CD4-positive, alpha-beta T cell treated with Interleukin-15 for 1 hour (primary cell): ENCODE measurements around the gene NF2.

Source experiments
- DNase-seq: peaks from one replicate; pipeline ENCODE4 v3.0.0-alpha.2; 2020

Gene NF2

DNA sequence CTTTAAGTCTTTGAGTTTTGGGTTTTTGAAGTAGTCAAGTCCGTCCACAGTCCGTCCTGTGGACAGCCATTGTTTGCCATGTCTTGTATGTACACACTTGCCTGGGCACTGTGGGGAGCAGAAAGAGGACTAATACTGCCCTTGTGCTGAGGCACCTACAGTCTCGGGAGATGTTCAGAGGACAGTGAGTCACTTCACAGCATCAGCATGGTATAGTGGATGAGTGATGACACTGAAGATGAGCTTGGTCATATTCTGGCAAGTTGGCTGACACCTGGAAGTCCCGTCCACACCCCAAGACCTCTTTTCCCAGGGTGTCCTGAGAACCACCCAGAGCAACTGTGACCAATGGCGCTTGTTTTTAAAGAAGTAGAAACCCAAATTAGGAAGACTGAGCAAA is 29.2 kb downstream of the NF2 start:
- DNase-seq, result no peak

DNA sequence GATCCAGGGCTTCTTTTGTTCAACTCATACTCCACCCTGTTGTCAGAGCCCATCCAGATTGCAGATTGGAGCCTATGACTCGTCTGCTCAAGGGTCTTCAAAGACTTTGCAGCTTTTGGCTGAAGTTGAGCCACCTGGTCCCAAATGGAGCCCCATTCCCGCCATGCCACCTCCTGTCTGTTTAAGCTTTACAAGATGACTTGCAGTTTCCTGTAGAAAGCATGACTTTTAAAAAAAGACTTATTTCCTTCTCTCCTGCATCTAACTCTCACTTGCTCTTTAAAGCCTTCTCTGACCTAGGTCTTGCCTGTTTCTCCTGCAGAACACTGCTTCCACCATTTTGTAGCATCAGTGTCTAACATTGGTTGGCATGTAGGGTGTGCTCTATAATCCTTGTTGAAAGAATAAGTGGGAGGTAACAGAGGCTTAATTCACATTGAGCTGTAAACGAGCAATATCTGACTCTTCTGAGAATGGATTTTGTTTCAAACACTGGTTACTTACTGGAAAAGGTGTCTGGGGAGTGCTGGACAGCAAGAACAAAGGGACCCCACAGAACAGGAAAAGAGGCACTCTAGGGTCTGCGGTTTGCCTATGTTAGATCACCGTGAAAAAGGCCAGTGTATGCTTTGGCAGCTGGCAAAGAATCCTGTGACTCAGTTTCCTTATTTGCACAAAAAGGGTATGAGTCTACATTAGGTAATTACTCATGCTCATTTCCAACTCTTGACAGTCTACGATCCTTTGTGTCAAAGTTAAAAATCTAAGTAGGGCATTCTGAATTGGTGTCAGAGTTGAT is 30.3 kb downstream of the NF2 start:
- no peak for DNase-seq

DNA sequence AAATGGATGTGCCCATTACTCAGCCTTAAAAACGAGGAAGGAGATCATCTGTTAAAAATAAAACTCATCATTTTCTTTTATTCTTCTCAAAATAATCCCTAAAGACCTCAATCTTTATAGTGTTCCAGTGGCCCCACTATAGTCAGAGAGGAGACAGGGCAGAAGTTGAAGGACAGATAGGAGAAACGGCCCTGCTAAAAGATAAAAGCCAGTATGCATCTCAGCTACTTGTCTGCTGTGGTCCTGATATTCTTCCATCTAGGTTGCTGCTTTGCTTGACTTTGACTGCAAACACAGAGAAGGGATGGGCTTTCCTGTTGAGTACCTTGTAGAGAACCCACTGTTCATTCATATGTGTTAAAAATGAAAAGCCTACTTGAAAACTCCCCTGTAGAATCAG is 31.4 kb downstream of the NF2 start:
- no peak for DNase-seq

DNA sequence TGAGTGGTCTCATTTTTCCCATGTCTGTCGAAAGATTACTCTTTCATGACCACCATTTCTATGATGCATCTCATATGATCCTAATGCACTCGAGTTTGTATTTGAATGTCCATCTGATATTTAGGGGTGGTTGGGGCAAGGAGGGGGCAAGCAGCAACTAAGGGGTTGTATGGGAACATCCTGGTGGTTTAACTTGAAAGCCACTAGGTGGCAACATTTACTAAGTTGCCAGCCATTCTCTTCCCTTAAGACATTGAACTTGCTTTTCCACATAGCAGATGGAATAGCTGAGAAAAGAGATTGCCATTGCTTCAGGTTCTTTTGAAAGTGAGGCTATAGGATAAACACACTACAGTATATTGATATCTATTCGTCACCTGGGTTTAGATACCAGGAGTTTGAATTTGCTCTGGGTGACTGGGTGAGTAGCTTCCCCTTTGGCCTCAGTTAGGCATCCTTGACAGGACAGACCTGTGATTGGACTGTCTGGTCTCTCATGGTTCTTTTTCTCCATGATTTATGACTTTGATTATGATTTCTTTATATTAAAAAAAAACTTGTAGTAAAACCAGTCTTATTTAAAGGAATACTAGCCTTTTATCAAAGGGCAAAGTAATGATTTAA is 32.4 kb downstream of the NF2 start:
- no peak for DNase-seq

DNA sequence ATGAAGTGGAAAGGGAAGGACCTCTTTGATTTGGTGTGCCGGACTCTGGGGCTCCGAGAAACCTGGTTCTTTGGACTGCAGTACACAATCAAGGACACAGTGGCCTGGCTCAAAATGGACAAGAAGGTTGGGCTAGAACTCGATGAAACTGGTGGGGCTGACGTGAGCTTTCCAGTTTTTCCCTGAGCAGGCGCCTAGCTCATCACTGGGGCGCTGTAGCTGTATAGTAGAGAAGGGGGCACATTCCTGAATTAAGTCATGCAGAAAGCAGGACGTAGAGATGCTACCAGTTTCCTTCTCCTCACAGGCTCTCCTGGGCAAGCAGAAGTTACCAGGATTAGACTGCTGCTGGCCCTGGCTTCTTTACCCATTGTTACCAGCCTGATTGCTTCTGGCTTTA is 33.3 kb downstream of the NF2 start:
- no peak for DNase-seq

DNA sequence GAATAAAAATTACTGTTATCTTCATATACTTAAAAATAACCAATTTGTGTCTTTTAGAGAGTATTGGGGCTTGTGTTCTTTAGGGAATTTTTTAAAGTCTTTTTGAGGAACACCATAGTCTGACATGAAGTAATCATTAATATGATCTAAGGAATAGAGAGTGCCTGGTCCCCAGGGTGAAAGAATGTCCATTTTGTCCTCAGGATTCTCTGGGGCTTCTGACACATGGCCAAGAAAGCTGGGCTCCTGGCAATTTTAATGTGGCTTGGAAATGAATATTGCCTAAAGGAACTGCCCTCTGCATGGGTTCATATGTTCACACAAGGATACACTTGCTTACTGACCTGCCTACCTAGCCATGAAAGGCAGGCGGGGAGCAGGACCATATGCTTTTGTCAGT is 33.7 kb downstream of the NF2 start:
- no peak for DNase-seq

DNA sequence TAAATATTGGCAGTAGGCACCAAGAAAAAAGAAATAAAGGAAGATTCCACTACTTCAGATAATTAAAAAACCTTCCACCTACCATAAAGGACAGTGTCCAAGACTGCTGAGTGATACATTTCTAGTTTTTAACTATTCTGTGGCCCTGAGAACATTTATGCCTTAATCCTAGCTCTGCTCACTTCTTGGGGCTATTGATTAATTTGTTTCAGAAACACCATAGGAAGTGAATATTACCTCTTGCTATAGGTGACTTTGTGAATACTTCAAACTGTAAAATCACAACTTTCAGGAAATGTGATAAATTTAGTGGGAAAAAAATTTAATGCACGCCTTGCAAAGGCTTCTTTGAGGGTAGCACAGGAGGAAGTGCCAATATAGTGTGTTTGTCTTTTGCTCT is 35.2 kb downstream of the NF2 start:
- DNase-seq, result no peak

DNA sequence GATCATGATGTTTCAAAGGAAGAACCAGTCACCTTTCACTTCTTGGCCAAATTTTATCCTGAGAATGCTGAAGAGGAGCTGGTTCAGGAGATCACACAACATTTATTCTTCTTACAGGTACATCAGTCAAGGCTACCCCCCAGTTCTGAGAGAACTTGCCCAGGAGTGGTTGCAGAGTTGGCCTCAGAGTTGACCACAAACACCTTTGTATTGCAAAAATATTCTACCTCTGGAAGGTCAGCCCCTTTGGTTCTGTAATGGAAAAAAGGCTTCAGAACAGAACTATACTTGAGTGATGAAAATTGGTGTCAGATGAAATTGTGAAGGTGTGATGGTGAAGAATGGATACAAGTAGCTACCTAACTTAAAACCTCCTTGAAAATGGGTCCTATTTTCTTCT is 35.7 kb downstream of the NF2 start:
- DNase-seq, result no peak

DNA sequence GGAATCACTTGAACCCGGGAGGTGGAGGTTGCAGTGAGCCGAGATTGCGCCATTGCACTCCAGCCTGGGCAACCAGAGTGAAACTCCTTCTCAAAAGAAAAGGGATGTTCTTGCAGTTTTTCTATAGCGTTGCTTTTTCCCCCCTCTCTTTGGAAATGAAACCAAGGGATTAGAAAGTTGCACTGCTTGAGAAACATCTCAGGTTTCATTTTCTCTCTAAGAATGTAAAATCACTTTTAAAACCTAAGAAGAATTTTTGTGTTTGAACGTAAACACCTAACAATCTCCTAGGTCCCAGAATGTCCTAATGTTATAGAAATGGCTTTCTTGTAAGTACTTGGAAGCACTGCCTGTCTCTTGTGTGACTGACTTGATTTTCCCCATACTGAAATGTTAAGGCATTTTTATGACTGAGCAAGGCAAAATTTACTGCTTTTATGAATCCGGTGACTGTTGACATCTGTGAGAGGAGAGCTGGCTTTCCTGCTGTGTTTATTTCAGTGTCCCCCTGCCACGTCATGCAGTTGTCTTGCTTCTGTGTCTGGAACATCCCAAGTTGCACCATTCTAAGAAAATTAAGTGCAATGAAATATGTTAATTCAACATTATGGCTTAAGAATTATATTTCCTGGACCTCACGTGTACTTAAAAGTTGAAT is 37.7 kb downstream of the NF2 start:
- DNase-seq, result no peak

DNA sequence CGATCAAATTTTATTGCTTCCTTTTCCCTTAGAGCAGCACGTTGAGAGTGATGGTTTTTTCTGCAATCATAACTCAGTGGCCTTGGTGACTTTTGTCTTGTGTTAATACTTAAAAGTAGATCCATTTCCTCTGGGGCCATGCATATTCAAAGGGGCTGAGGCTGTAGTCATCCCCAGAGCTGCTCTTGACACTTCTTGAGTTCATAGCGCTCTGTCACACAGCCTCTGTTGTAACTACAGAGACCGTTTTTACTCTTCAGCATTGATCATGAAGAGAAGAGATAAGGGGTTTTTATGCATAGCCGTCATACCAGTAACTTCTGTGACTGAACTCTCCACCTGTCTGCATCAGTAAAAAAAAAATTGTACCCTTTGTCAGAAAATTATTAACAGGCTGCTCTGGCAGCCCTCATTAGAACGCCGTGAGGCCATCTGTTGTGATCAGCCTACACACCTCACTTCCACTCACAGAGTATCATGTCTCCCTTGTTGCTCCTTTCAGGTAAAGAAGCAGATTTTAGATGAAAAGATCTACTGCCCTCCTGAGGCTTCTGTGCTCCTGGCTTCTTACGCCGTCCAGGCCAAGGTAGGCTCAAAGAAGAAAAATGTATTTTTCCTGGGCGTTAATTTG is 38.4 kb downstream of the NF2 start:
- no peak for DNase-seq

DNA sequence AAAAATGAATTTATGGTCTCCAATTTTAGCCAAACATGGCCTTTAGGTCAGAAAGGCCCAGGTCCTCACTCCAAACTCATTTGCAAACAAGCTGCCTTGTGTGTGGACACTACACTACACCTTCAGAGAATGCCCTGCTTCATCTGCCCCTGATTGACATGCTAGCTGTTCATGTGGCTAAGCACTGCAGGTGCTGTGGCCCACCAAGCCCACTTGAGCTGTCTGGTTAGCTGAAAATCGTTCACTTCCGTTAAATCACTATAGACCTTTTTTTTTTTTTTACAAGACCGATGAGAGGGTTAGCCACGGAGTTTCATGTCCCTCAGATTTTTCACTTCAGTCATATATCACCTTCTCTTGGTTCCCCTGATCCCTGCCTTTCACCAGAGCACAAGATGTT is 39.3 kb downstream of the NF2 start:
- no peak for DNase-seq

DNA sequence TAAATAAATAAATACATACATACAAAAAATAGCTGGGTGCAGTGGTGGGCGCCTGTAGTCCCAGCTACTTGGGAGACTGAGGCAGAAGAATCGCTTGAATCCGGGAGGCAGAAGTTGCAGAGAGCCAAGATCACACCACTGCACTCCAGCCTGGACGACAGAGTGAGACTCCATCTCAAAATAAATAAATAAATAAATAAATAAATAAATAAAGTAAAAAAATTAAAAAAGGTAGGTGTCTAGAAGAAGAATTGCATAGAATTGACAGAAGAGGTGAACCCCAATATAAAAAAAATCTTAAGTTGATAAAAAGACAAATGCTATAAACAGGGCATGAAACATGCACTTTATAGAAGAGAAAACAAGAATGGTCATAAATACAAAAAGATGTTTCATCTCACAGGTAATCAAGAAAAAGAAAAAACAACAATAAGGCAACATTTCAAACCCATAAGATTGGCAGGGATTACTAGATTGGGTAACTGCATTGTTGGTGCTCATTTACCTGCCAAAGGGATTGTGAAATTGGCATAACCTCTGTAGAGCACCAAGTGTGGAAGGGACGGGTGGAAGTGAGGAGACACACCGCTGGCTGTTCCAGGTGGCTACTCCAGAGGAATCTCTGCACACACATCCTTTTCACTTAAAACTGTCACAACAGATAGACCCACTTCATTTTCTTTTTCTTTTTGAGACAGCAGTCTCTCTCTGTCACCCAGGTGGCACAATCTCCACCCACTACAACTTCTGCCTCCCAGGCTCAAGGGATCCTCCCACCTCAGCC is 44.7 kb downstream of the NF2 start:
- DNase-seq, result no peak

DNA sequence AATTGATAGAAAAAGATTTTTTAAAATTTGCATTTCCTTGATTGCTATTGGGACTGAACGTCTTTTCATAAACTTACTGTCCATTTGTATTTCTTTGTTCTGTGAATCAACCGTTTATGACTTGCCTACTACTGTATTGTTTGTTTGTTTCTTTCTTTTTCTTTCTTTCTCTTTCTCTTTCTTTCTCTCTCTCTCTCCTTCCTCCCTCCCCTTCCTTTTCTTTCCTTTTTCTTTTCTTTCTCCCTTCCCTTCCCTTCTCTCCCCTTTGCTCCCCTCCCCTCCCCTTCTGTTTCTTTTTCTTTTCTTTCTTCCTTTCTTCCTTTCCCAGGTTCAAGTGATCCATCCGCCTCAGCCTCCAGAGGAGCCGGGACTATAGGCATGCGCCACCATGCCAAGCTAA is 46.9 kb downstream of the NF2 start:
- no peak for DNase-seq

DNA sequence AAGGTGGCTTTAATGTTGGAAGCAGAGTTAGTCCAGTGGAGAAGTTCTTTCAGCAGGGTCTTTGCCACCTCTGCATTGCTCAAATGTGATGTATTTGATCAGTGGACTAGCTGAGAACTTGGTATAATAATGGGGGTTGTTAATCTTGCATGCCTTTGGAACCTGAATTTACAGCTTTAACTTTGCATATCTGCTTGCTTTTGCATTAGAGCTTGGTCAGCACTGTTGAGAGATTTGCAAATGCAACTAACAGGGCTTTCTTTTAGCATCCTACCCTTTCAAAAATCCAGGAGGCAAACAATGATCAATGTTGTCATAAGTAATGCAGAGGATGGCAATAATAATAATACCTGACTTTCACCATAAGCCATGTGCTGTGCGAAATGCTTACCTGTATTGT is 48.2 kb downstream of the NF2 start:
- DNase-seq, result no peak

DNA sequence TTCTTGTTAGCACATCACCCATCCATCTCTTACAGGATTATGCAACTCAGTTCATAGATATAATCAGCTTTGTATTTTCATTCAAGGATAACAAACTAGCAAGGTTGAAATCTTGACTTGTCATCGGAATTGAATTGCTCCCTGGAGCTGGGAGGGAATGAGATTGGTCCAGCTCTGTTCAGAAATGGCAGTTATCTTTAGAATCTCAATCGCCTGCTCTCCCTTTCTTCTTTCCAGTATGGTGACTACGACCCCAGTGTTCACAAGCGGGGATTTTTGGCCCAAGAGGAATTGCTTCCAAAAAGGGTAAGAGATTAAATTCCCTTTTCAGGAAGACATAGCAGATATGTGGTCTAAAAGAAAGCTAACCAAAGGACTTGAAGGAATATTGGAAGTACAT is 51.0 kb downstream of the NF2 start:
- DNase-seq, result no peak

DNA sequence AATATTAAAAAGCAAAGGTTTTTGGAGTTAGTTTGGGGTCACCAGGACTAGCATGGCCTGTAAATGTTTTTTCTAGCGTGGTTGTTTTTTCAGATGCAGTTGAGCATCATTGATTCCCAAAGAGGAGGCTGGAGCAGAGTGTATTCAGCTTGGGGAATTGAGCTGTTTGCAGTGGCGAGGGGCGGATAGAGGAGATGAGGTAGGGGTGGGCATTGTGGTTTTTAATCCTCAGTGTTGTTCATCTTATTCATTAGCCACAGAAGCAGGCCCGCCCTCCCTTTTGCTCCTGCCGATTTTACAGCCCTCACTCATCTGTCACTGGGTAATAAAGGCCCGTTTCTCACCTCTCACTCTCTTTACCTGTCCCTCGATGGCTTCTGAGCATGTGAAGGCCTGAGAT is 51.4 kb downstream of the NF2 start:
- DNase-seq, result no peak

DNA sequence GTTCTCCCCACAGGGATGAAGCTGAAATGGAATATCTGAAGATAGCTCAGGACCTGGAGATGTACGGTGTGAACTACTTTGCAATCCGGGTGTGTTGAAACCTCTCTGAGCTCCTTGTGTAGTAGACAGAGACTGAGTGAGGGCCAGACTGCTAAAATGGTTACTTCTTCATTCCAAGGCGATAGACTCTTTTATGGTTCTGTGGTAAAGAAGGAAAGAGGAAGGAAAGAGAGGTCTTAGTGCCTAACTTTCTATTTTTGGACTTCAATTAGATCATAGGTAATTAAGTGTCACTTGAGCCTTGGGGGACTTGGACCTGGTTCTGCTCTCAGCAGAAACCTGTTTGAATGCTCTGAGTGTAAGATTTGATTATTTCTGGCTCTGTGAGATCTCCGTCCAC is 54.7 kb downstream of the NF2 start:
- no peak for DNase-seq

DNA sequence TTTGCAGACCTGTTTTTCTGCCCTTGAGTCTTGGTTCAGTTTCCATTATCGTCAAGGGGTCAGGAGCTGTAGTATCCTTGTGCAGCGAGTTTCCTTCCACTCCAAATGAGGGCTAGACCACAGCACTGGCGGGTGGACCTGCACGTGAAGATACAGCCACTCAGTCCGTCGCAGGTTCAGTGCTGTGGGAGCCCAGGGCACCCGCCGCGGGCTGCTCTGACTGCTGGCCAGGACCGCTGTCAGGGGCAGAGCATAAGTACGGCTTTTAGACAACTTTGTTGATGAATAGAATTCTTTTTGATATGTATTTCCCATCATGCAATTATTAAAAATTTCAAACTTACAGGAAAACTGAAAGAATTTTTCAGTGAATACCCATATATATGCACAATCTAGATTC is 56.6 kb downstream of the NF2 start:
- DNase-seq, result no peak

DNA sequence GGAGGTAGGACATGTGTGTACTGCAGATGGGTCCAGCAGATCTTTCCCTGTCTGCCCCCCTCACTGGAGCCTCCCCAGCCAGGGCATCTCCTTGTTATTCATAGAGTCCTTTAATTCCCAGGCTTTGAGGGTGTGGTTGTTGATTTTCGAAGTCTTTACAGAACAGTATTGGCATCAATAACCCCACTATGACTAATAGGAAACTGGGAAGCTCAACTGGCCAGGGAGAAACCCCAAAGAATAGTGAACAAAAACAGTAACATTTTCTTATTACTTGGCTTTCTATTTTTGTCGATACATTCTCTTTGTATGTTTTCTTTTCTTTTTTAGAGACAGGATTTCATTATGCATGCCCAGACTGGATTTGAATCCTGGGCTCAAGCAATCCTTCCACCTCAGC is 57.9 kb downstream of the NF2 start:
- no peak for DNase-seq

DNA sequence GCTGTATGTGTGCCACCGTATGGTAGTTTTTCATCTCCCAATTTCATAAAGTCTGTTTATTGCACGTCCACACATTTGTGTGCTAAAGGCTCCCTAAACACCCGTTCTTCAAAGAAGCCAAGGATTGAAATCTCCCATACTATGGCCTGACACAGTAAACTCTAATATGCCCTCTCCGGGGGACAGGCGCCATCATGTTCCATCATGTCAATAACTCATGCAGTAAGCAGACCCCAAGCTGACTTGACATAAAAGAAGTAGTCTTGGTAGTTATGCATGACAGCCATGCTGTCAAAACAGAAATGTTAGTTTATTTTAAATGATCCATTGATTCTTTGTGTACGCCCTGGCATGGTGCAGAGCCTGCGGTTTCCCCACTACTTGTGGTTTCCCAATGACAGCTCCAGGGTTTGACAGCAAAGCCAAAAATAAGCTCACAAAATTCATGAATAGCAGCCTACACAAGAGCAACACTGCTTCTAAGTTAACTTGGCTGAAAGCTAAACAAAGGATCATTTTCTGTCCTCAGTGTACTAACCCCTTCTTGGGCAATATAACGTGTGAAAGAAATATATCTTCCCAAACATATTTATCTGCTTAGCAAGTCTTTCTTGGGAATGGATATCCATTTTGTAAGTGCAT is 59.9 kb downstream of the NF2 start:
- DNase-seq, result no peak

DNA sequence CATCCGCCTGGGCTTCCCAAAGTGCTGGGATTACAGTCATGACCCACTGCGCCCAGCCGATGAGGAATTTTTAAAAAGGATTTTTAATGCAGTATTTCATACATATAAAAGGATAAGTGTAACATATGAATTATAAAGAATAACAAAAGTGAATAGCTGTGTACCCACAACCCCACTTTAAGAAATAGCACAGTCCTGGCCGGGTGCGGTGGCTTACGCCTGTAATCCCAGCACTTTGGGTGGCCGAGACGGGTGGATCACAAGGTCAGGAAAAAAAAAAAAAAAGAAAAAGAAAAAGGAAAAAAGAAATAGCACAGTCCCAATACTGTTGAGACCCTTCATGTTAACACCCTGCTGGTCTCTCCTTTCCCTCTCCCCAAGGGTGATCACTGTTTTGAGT is 62.1 kb downstream of the NF2 start:
- DNase-seq, result no peak

DNA sequence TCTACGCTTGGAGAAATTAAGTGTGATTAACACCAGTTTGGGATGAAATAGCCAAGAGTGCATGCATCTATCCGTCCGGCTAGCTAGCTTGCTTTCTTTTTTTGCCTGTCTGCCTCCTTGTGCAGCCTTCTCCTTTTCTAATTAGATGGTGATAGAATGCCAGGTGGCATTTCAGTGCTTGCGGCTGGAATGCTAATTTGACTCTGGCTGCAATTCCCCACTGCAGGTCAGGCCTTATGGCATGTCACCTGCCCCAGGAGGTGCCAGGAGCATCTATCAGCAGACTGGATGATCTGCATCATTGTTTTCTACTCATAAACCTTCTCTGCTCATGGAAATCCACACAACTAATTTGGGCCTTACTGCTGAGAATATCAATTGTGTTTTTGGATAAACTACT is 65.2 kb downstream of the NF2 start:
- DNase-seq, result no peak

DNA sequence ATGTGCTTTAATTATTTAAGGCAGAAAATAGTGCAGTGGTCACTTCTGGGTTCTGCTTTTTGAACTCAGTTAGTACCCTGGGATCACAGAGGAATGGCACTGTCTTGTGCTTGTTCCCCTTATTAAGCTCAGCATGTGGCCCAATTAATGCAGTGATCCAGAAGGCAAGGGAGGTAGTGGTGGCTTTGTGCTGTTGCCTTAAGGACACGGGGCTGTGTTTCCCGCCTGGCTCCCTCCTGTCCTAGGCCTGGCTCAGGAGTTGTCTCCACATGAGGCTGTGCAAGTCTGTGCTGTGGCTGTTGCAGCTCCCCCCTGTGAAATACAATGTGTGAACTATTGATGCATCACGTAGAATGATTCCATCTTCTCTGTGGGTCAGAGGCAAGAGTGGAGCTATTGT is 67.2 kb downstream of the NF2 start:
- no peak for DNase-seq
